Lower lobe of right lung (tissue), 2 donors: Measurements from ENCODE around the gene CIB1. TPM values are rescaled to one million over a fixed set of nuclear protein-coding genes. Genes with fewer than 3 reads are reported as not detected.

Experiments used
- ATAC-seq, 2 donors: fragments of 200-7000 bp; cut with Tn5 transposase; one replicate each; pipeline ENCODE4 v1.9.1; 2020 to 2022; ENCODE audit warnings: mild to moderate bottlenecking in 2 of 2, moderate library complexity in 2 of 2
- DNase-seq: peaks from one replicate; pipeline ENCODE4 v3.0.0-alpha.2; 2020
- H3K27ac ChIP-seq: fragments of 200-600 bp; one replicate; pipeline ENCODE4 v1.8.0; 2022
- H3K27me3 ChIP-seq: fragments of 200-600 bp; one replicate; pipeline ENCODE4 v1.8.0; 2022; ENCODE audit warnings: low read depth
- H3K36me3 ChIP-seq: fragments of 200-600 bp; one replicate; pipeline ENCODE4 v1.8.0; 2022; ENCODE audit warnings: mild to moderate bottlenecking
- H3K4me1 ChIP-seq: fragments of 200-600 bp; one replicate; pipeline ENCODE4 v1.8.0; 2022
- H3K4me3 ChIP-seq: fragments of 200-600 bp; one replicate; pipeline ENCODE4 v1.8.0; 2022; ENCODE audit warnings: mild to moderate bottlenecking
- H3K9me3 ChIP-seq: fragments of 200-600 bp; one replicate; pipeline ENCODE4 v1.8.0; 2022
- CTCF ChIP-seq: fragments of 200-600 bp; IDR thresholded peaks from one replicate; pipeline ENCODE4 v1.8.0; 2022; ENCODE audit warnings: antibody characterized with exemption, mild to moderate bottlenecking
- intact Hi-C: fragments of 100-400 bp; cut with DNase I; formaldehyde crosslinking; loops from one replicate; pipeline ENCODE4 v1.11.0; 2022
- total RNA-seq: library from RNA; stranded (reverse); fragmentation: NEBNext Ultra II Directional; extraction: Animal tissue kit (Norgen Biotek cat#: 25700); gene quantifications from one replicate; pipeline ENCODE4 v1.2.1, GENCODE V29; 2021
- donor health status: DM: no; HTN: yes; CAD: no; lungs with severe emphysema.

Gene CIB1
- total RNA-seq, 1 donor from 2014 or later: 80.8 TPM

- Histone ChIP-seq H3K4me1 (peaks cover 39% of the 10 kb centered on the region), H3K36me3 (peaks cover 55% of the 10 kb centered on the region), H3K4me3 (peak overlapping the region; percentile 10), H3K27ac (peak overlapping the region; percentile 64), H3K9me3 (no peaks in the 10 kb centered on the region), H3K27me3 (no peaks in the 10 kb centered on the region)
- no peak for TF ChIP-seq CTCF
- ATAC-seq (no peak), DNase-seq (no peak)
- intact Hi-C loops: no loop called here
Observed at GRCh38 chr15:90230610-90231009, 3.1 kb downstream of the CIB1 start.

DNA sequence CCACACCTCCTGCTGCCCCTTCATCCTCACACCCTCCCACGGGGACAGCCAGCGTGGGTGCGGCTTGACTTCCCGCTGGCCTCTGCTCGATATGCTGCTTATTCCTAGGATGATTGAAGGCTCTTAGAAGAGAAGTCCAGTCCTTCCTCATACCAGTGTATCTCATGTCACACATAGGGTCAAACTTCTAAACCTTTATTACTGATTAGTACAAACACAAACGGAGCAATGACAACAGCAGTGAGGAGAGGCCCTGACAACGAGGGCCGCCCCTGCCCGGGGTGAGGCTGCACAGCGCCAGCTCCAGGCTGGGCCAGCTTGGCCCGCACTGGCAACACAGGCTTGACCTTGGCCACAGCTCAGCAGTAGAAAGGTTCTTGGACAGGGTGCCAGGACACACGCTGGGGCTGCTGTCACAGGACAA lies 3.7 kb downstream of the CIB1 start:
- DNase-seq (no peak), ATAC-seq (no peak)
- TF ChIP-seq CTCF: no peak
- Histone ChIP-seq H3K27ac (peak overlapping the region; percentile 64), H3K36me3 (peaks cover 60% of the 10 kb centered on the region), H3K9me3 (no peaks in the 10 kb centered on the region), H3K4me3 (no peak overlapping the region), H3K27me3 (no peaks in the 10 kb centered on the region), H3K4me1 (peaks cover 39% of the 10 kb centered on the region)
- intact Hi-C loops: no loop called here

GRCh38 chr15:90228960-90229359 lies 4.8 kb downstream of the CIB1 start:
- H3K4me1 ChIP-seq: peaks cover 33% of the 10 kb centered on the region
- DNase-seq (no peak), ATAC-seq (no peak)
- H3K36me3 ChIP-seq: peaks cover 71% of the 10 kb centered on the region
- intact Hi-C loops: no loop called here
- no peaks in the 10 kb centered on the region for H3K9me3 ChIP-seq
- no peak overlapping the region for H3K27ac ChIP-seq
- no peak overlapping the region for H3K4me3 ChIP-seq
- H3K27me3 ChIP-seq: no peaks in the 10 kb centered on the region
- no peak for TF ChIP-seq CTCF

DNA sequence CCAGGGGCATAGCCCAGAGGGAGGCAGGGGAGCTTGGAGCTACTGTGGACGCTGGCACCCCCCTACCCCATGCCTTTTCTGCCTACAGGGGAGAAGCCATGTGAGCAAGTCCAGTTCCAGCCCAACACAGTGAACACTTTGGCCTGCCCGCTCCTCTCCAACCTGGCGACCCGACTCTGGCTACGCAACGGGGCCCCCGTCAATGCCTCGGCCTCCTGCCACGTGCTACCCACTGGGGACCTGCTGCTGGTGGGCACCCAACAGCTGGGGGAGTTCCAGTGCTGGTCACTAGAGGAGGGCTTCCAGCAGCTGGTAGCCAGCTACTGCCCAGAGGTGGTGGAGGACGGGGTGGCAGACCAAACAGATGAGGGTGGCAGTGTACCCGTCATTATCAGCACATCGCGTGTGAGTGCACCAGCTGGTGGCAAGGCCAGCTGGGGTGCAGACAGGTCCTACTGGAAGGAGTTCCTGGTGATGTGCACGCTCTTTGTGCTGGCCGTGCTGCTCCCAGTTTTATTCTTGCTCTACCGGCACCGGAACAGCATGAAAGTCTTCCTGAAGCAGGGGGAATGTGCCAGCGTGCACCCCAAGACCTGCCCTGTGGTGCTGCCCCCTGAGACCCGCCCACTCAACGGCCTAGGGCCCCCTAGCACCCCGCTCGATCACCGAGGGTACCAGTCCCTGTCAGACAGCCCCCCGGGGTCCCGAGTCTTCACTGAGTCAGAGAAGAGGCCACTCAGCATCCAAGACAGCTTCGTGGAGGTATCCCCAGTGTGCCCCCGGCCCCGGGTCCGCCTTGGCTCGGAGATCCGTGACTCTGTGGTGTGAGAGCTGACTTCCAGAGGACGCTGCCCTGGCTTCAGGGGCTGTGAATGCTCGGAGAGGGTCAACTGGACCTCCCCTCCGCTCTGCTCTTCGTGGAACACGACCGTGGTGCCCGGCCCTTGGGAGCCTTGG lies 5.6 kb downstream of the CIB1 start:
- Histone ChIP-seq H3K27ac (no peak overlapping the region), H3K4me3 (no peak overlapping the region), H3K4me1 (peaks cover 32% of the 10 kb centered on the region), H3K27me3 (no peaks in the 10 kb centered on the region), H3K9me3 (no peaks in the 10 kb centered on the region), H3K36me3 (peaks cover 80% of the 10 kb centered on the region)
- ATAC-seq (no peak), DNase-seq (no peak)
- no peak for TF ChIP-seq CTCF
- intact Hi-C loops: no loop called here

DNA sequence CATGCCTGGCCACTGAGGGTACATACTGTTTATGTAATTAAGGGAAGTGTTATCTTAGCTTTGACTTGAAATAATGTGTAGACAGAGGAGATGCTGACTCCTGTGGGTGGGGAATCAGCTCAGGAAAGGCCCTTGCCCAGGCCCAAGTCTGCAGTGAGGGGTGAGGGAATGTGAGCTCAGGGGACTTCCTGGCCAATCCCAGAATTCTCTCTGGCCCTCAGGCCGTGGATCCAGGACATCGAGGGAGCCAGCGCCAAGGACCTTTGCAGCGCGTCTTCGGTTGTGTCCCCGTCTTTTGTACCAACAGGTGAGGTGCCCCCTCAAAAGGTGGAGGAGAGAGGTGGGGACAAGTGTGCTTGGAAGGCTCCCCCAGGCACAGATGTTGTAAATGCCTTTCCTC lies 6.4 kb downstream of the CIB1 start:
- Histone ChIP-seq H3K27me3 (no peaks in the 10 kb centered on the region), H3K4me3 (no peak overlapping the region), H3K27ac (no peak overlapping the region), H3K4me1 (peaks cover 25% of the 10 kb centered on the region), H3K36me3 (peaks cover 86% of the 10 kb centered on the region), H3K9me3 (no peaks in the 10 kb centered on the region)
- TF ChIP-seq CTCF: no peak
- DNase-seq (no peak), ATAC-seq (no peak)
- intact Hi-C loops: no loop called here
